Measurements from ENCODE around the gene LCP1. TPM values are rescaled to one million over a fixed set of nuclear protein-coding genes. Genes with fewer than 3 reads are reported as not detected.

LCP1 gene
- total and polyA plus RNA-seq, 2 of the 13 experiments (the other 11 are each of a cell fraction or from before 2014, with no cell fraction given): 1.6 TPM

GRCh38 chr13:46211483-46212351 lies 29.7 kb upstream of the LCP1 start, which contains the start of gene LRRC63 (continued):
- TF ChIP-seq SNAPC4 (CRISPR knock-in tag; IDR thresholded peaks at IDR 0.05) (no peak), GATA4 (IDR thresholded peaks at IDR 0.05; ENCODE audit: borderline replicate concordance, low read depth) (no peak), NFKB2 (CRISPR knock-in tag; IDR thresholded peaks at IDR 0.05; ENCODE audit: borderline replicate concordance) (no peak), ZNF501 (CRISPR knock-in tag; IDR thresholded peaks at IDR 0.05) (no peak), HMGXB4 (CRISPR knock-in tag; IDR thresholded peaks at IDR 0.05; ENCODE audit: borderline replicate concordance in 1 of 2, low read depth in 1 of 2) (no peak), MIER3 (CRISPR knock-in tag; IDR thresholded peaks at IDR 0.05; ENCODE audit: borderline replicate concordance) (no peak), ZSCAN31 (CRISPR knock-in tag; IDR thresholded peaks at IDR 0.05; ENCODE audit: low read depth) (no peak), KLF16 (CRISPR knock-in tag; IDR thresholded peaks at IDR 0.05) (no peak), ZNF687 (CRISPR knock-in tag; IDR thresholded peaks at IDR 0.05) (peak; percentile 62), ZSCAN30 (CRISPR knock-in tag; IDR thresholded peaks at IDR 0.05) (no peak), MXD1 (CRISPR knock-in tag; IDR thresholded peaks at IDR 0.05) (peak; percentile 24; the same call in 1 of the 2 replicates), ATF6 (CRISPR knock-in tag; conservative IDR thresholded peaks at IDR 0.05) (no peak), ZNF615 (CRISPR knock-in tag; IDR thresholded peaks at IDR 0.05; ENCODE audit: borderline replicate concordance) (no peak)
